HL-60 (cell line): ENCODE measurements around the gene ABLIM1.
"Not testable (repeated sequence)": the region's sequence is repeated elsewhere in the genome, so short reads cannot be mapped to it uniquely, and the experiment has no call there.

Experiments
- DNase-seq, 2 experiments: peaks; one replicate each; pipeline ENCODE4 v3.0.0-alpha.2; 2010 to 2020; ENCODE audit warnings: low read depth in 1 of 2, low spot score in 1 of 2
- H3K27ac ChIP-seq: fragments of 250-450 bp; sonication (Bioruptor Pico); replicated peaks from 2 replicates; pipeline ENCODE4 v1.5.1; 2020; ENCODE audit warnings: mild to moderate bottlenecking, moderate library complexity
- H3K27me3 ChIP-seq: fragments of 250-450 bp; sonication (Bioruptor Pico); 2 replicates; pipeline ENCODE4 v1.5.1; 2021; ENCODE audit warnings: mild to moderate bottlenecking, moderate library complexity; ENCODE audit not compliant: insufficient read depth, poor library complexity, severe bottlenecking
- H3K4me3 ChIP-seq: replicated peaks from 2 replicates; pipeline ENCODE4 v1.5.1; 2011; ENCODE audit warnings: mild to moderate bottlenecking, control low read depth, low read length; ENCODE audit not compliant: insufficient read depth
- CTCF ChIP-seq: IDR thresholded peaks from one replicate; pipeline ENCODE4 v1.5.1; 2011; ENCODE audit warnings: low read length, control low read depth, inconsistent platforms; ENCODE audit not compliant: insufficient read depth
- GABPA ChIP-seq: IDR thresholded peaks from 2 replicates; pipeline ENCODE4 v1.6.1; 2012; ENCODE audit warnings: low read depth
- POLR2AphosphoS5 ChIP-seq: IDR thresholded peaks from 2 replicates; pipeline ENCODE4 v1.6.1; 2012; ENCODE audit warnings: low read depth
- REST ChIP-seq: IDR thresholded peaks from 2 replicates; pipeline ENCODE4 v1.6.1; 2012; ENCODE audit warnings: low read depth; ENCODE audit not compliant: insufficient replicate concordance
- SPI1 ChIP-seq: IDR thresholded peaks from 2 replicates; pipeline ENCODE4 v1.6.1; 2012; ENCODE audit warnings: low read depth, mild to moderate bottlenecking, borderline replicate concordance

ABLIM1 gene

GRCh38 chr10:114703377-114704107 is 45.5 kb upstream of the ABLIM1 start:
- Histone ChIP-seq H3K27ac (no peak overlapping the region), H3K4me3 (no peak overlapping the region), H3K27me3 (no peaks in the 10 kb centered on the region)
- TF ChIP-seq REST = no peak
- no peak for TF ChIP-seq CTCF
- no peak for TF ChIP-seq SPI1
- no peak for DNase-seq

- TF ChIP-seq REST (no peak), GABPA (no peak), SPI1 (no peak), POLR2AphosphoS5 (no peak), CTCF (no peak)
- no peak overlapping the region for H3K4me3 ChIP-seq
- no peaks in the 10 kb centered on the region for H3K27me3 ChIP-seq
- DNase-seq = no peak
- H3K27ac ChIP-seq = no peak overlapping the region
Measured at GRCh38 chr10:114698271-114699061, 40.4 kb upstream of the ABLIM1 start.

GRCh38 chr10:114697061-114697598 is 39.1 kb upstream of the ABLIM1 start:
- no peak overlapping the region for H3K4me3 ChIP-seq
- DNase-seq = no peak
- H3K27ac ChIP-seq = no peak overlapping the region
- H3K27me3 ChIP-seq = no peaks in the 10 kb centered on the region
- TF ChIP-seq GABPA = no peak
- no peak for TF ChIP-seq CTCF

GRCh38 chr10:114696301-114696700 is 38.2 kb upstream of the ABLIM1 start:
- H3K27ac ChIP-seq, DNase-seq, H3K27me3 ChIP-seq, H3K4me3 ChIP-seq: not testable (repeated sequence)
